ENCODE results near the gene KRTAP10-1.

GRCh38 chr21:44585892-44586291 lies 45.9 kb upstream of the KRTAP10-1 start:
- TF ChIP-seq EP300 (IDR thresholded peaks at IDR 0.05) (no peak), CTCF (IDR thresholded peaks at IDR 0.05) (no peak)

Data from ovary (tissue), 3 donors.